ENCODE measurements around the gene UTP14C. TPM values are rescaled to one million over a fixed set of nuclear protein-coding genes. Genes with fewer than 3 reads are reported as not detected.

UTP14C gene
- total RNA-seq, 1 experiment from 2014 or later = 19.8 TPM

DNA sequence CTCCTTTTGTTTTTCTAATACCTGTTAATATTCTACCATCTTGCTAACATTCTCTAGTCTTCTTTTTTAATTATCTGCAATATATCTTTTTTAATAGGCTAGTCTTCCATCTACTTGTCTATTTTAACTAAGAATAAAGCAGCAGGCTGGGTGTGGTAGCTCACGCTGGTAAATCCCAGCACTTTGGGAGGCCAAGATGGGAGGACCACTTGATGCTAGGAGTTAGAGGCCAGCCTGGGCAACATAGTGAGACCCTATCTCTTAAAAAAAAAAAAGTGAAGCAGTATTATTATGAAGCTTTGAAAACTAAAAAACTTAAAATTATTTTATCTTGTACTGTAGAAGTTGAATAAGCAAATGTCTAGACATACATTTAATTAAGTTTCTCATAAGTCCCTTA, 3.3 kb downstream of the UTP14C start:
- H3K4me1 Mint-ChIP-seq = no peaks in the 10 kb centered on the region

More for the DNA sequence above, 3.3 kb downstream of the UTP14C start:
- H3K23ac ChIP-seq (ENCODE audit: insufficient read length, low read depth, low read length) = no peak overlapping the region
- Mint-ChIP-seq H3K4me3 (no peak overlapping the region), H3K27me3 (ENCODE audit: low read depth) (no peaks in the 10 kb centered on the region), H3K36me3 (ENCODE audit: insufficient read depth in 1 of 3, low read depth in 3 of 3) (peaks cover 34 to 82% (median 72%) of the 10 kb centered on the region in 3 experiments), H3K9me3 (peaks cover 2 to 26% of the 10 kb centered on the region in 2 experiments; a peak in 3 of 5 replicates), H3K27ac (no peak overlapping the region)
- H2BK15ac ChIP-seq (ENCODE audit: low read depth, low read length) = no peak overlapping the region
- no peak overlapping the region for H4K5ac ChIP-seq (ENCODE audit: insufficient read length, low read depth, low read length)
- H3K27me3 ChIP-seq (ENCODE audit: insufficient read depth, low read length) = no peaks in the 10 kb centered on the region
- H3K14ac ChIP-seq (ENCODE audit: insufficient read depth, low read length) = no peak overlapping the region
- DNase-seq = no peak
- no peak overlapping the region for H2BK20ac ChIP-seq (ENCODE audit: low read depth, low read length, poor library complexity, severe bottlenecking)
- no peaks in the 10 kb centered on the region for H3K4me1 ChIP-seq (ENCODE audit: insufficient read depth, low read length)
- H3K4me2 ChIP-seq (ENCODE audit: insufficient read depth, insufficient read length, low read length) = no peak overlapping the region
- no peak overlapping the region for H3K27ac ChIP-seq (ENCODE audit: insufficient read length, low read depth, low read length)
- H3K56ac ChIP-seq (ENCODE audit: insufficient read length, low read depth, low read length) = no peak overlapping the region
- no peak overlapping the region for H3K18ac ChIP-seq (ENCODE audit: insufficient read length, low read depth, low read length)
- H2BK120ac ChIP-seq (ENCODE audit: low read depth, low read length, poor library complexity, severe bottlenecking) = no peak overlapping the region
- H3K9ac ChIP-seq (ENCODE audit: extremely low read depth, insufficient read length, low read length) = no peak overlapping the region
- no peak overlapping the region for H4K91ac ChIP-seq (ENCODE audit: insufficient read length, low read depth, low read length)
- no peaks in the 10 kb centered on the region for H3K9me3 ChIP-seq (ENCODE audit: control insufficient read depth, low read depth, low read length)
- peaks cover 4% of the 10 kb centered on the region for H4K20me1 ChIP-seq (ENCODE audit: control insufficient read depth, insufficient read depth, insufficient read length)
- H3K79me2 ChIP-seq (ENCODE audit: insufficient read depth, low read length) = no peaks in the 10 kb centered on the region
- no peaks in the 10 kb centered on the region for H3K23me2 ChIP-seq (ENCODE audit: insufficient read length, low read depth, low read length, poor library complexity, severe bottlenecking)
- TF ChIP-seq, protein P1, sequence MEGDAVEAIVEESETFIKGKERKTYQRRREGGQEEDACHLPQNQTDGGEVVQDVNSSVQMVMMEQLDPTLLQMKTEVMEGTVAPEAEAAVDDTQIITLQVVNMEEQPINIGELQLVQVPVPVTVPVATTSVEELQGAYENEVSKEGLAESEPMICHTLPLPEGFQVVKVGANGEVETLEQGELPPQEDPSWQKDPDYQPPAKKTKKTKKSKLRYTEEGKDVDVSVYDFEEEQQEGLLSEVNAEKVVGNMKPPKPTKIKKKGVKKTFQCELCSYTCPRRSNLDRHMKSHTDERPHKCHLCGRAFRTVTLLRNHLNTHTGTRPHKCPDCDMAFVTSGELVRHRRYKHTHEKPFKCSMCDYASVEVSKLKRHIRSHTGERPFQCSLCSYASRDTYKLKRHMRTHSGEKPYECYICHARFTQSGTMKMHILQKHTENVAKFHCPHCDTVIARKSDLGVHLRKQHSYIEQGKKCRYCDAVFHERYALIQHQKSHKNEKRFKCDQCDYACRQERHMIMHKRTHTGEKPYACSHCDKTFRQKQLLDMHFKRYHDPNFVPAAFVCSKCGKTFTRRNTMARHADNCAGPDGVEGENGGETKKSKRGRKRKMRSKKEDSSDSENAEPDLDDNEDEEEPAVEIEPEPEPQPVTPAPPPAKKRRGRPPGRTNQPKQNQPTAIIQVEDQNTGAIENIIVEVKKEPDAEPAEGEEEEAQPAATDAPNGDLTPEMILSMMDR (conservative IDR thresholded peaks at IDR 0.05) = no peak
- no peak overlapping the region for H4K8ac ChIP-seq (replicated peaks; ENCODE audit: insufficient read length, low read depth, low read length)
- WGBS (ENCODE audit: extremely low coverage, insufficient read length, low lambda C conversion rate) = no CpG with 5 or more reads among the region's 1 CpG
- H2BK12ac ChIP-seq (ENCODE audit: insufficient read length, low read depth, low read length) = no peak overlapping the region
- H2AK5ac ChIP-seq (ENCODE audit: insufficient read length, low read length) = no peak overlapping the region
- no peak overlapping the region for H3K4ac ChIP-seq (ENCODE audit: low read depth, low read length)
- no peak overlapping the region for H2AFZ ChIP-seq (ENCODE audit: low read length)
- no peak overlapping the region for H2BK5ac ChIP-seq (ENCODE audit: insufficient read length, low read length)
- H3K79me1 ChIP-seq (ENCODE audit: insufficient read depth, low read depth, low read length, poor library complexity, severe bottlenecking) = peaks cover 2% of the 10 kb centered on the region
- H3T11ph ChIP-seq (ENCODE audit: low read length) = no peak overlapping the region
